Astrocyte (in vitro differentiated cells and primary cell): ENCODE measurements around the gene TEX36. TPM values are rescaled to one million over a fixed set of nuclear protein-coding genes. Genes with fewer than 3 reads are reported as not detected.
"Not testable (repeated sequence)": the region's sequence is repeated elsewhere in the genome, so short reads cannot be mapped to it uniquely, and the experiment has no call there.

Experiments used
- DNase-seq: peaks from one replicate; pipeline ENCODE4 v3.0.0-alpha.2; 2010; ENCODE audit warnings: low read depth
- FAIRE-seq: peaks from 2 replicates; lab custom pipeline; 2011; peaks lifted over from hg19 to GRCh38; lab: Jason Lieb, UNC
- H2AFZ ChIP-seq: 2 replicates; pipeline ENCODE4 v1.6.0; 2012; ENCODE audit warnings: low read depth, low read length, inconsistent platforms
- H3K27ac ChIP-seq: 2 replicates; pipeline ENCODE4 v1.5.1; 2011; ENCODE audit warnings: low read depth, low read length, inconsistent platforms
- H3K27me3 ChIP-seq: 2 replicates; pipeline ENCODE4 v1.6.0; 2011; ENCODE audit warnings: low read length, inconsistent platforms; ENCODE audit not compliant: insufficient read depth
- H3K36me3 ChIP-seq: 2 replicates; pipeline ENCODE4 v1.5.1; 2011; ENCODE audit warnings: low read length, inconsistent platforms; ENCODE audit not compliant: insufficient read depth
- H3K4me1 ChIP-seq: 2 replicates; pipeline ENCODE4 v1.5.1; 2011; ENCODE audit warnings: low read length, inconsistent platforms; ENCODE audit not compliant: insufficient read depth
- H3K4me2 ChIP-seq: 2 replicates; pipeline ENCODE4 v1.6.0; 2012; ENCODE audit warnings: low read length, inconsistent platforms
- H3K4me3 ChIP-seq: 2 replicates; pipeline ENCODE4 v1.5.1; 2011; ENCODE audit warnings: low read depth, mild to moderate bottlenecking, low read length, inconsistent platforms; ENCODE audit not compliant: insufficient read depth
- H3K79me2 ChIP-seq: 2 replicates; pipeline ENCODE4 v1.6.0; 2012; ENCODE audit warnings: mild to moderate bottlenecking, low read length, inconsistent platforms; ENCODE audit not compliant: insufficient read depth
- H3K9ac ChIP-seq: 2 replicates; pipeline ENCODE4 v1.6.0; 2012; ENCODE audit warnings: mild to moderate bottlenecking, low read length, inconsistent platforms
- H3K9me3 ChIP-seq: 2 replicates; pipeline ENCODE4 v1.5.1; 2012; ENCODE audit warnings: low read depth, mild to moderate bottlenecking, low read length, inconsistent platforms; ENCODE audit not compliant: insufficient read depth
- H4K20me1 ChIP-seq: 2 replicates; pipeline ENCODE4 v1.6.0; 2012; ENCODE audit warnings: low read length, inconsistent platforms; ENCODE audit not compliant: insufficient read depth
- H3K27ac Mint-ChIP-seq: one replicate; pipeline ENCODE4 v1.8.0; 2021; ENCODE audit warnings: mild to moderate bottlenecking, mixed read lengths; ENCODE audit not compliant: unreplicated experiment
- H3K27me3 Mint-ChIP-seq: one replicate; pipeline ENCODE4 v1.8.0; 2021; ENCODE audit warnings: low read depth, mixed read lengths; ENCODE audit not compliant: unreplicated experiment
- H3K36me3 Mint-ChIP-seq: one replicate; pipeline ENCODE4 v1.8.0; 2021; ENCODE audit warnings: low read depth, mixed read lengths; ENCODE audit not compliant: unreplicated experiment
- H3K4me1 Mint-ChIP-seq: one replicate; pipeline ENCODE4 v1.8.0; 2021; ENCODE audit warnings: low read depth, mixed read lengths; ENCODE audit not compliant: unreplicated experiment
- H3K4me3 Mint-ChIP-seq: one replicate; pipeline ENCODE4 v1.8.0; 2021; ENCODE audit warnings: mild to moderate bottlenecking, moderate library complexity, mixed read lengths; ENCODE audit not compliant: unreplicated experiment
- H3K9me3 Mint-ChIP-seq: one replicate; pipeline ENCODE4 v1.8.0; 2021; ENCODE audit warnings: mild to moderate bottlenecking, mixed read lengths; ENCODE audit not compliant: unreplicated experiment
- CTCF ChIP-seq: IDR thresholded peaks from 2 replicates; pipeline ENCODE4 v1.5.1; 2011; ENCODE audit warnings: low read depth, mild to moderate bottlenecking, inconsistent platforms, low read length, moderate library complexity; ENCODE audit not compliant: insufficient read depth
- EZH2 ChIP-seq: IDR thresholded peaks from 2 replicates; pipeline ENCODE4 v1.6.1; 2012; ENCODE audit warnings: mild to moderate bottlenecking, low read length, inconsistent platforms; ENCODE audit not compliant: insufficient read depth
- total RNA-seq: library from RNA; stranded (reverse); gene quantifications from 2 replicates; pipeline ENCODE4 v1.2.1, GENCODE V29; 2021

TEX36 gene
- total RNA-seq, 1 donor from 2014 or later = not detected

- no peak overlapping the region for H3K4me3 Mint-ChIP-seq
- no peaks in the 10 kb centered on the region for H3K36me3 Mint-ChIP-seq
- H3K4me2 ChIP-seq = no peak overlapping the region
- no peaks in the 10 kb centered on the region for H3K36me3 ChIP-seq
- FAIRE-seq (no peak), DNase-seq (no peak)
- no peak overlapping the region for H3K4me3 ChIP-seq
- H2AFZ ChIP-seq = no peak overlapping the region
- no peaks in the 10 kb centered on the region for H3K27me3 ChIP-seq
- H4K20me1 ChIP-seq = no peaks in the 10 kb centered on the region
- no peak overlapping the region for H3K27ac ChIP-seq
- H3K79me2 ChIP-seq = no peaks in the 10 kb centered on the region
- H3K27me3 Mint-ChIP-seq = peaks cover 2% of the 10 kb centered on the region
- no peaks in the 10 kb centered on the region for H3K4me1 ChIP-seq
- TF ChIP-seq EZH2 (no peak), CTCF (no peak)
- no peaks in the 10 kb centered on the region for H3K9me3 Mint-ChIP-seq
- H3K9ac ChIP-seq = no peak overlapping the region
- H3K9me3 ChIP-seq = no peaks in the 10 kb centered on the region
- H3K27ac Mint-ChIP-seq = no peak overlapping the region
- peaks cover 1% of the 10 kb centered on the region for H3K4me1 Mint-ChIP-seq
Measured at GRCh38 chr10:125699562-125700143, 16.7 kb upstream of the TEX36 start.

GRCh38 chr10:125698481-125698998 lies 15.6 kb upstream of the TEX36 start:
- Mint-ChIP-seq H3K36me3 (no peaks in the 10 kb centered on the region), H3K4me1 (peaks cover 1% of the 10 kb centered on the region), H3K27ac (no peak overlapping the region), H3K4me3 (no peak overlapping the region), H3K27me3 (peaks cover 2% of the 10 kb centered on the region), H3K9me3 (no peaks in the 10 kb centered on the region)
- Histone ChIP-seq H2AFZ (no peak overlapping the region), H3K27me3 (no peaks in the 10 kb centered on the region), H3K9me3 (no peaks in the 10 kb centered on the region), H4K20me1 (no peaks in the 10 kb centered on the region), H3K4me1 (no peaks in the 10 kb centered on the region), H3K36me3 (no peaks in the 10 kb centered on the region), H3K27ac (no peak overlapping the region), H3K79me2 (no peaks in the 10 kb centered on the region), H3K4me2 (no peak overlapping the region), H3K4me3 (no peak overlapping the region), H3K9ac (no peak overlapping the region)
- TF ChIP-seq EZH2 = no peak
- TF ChIP-seq CTCF = no peak
- no peak for DNase-seq
- FAIRE-seq = no peak

GRCh38 chr10:125696884-125697283 lies 13.9 kb upstream of the TEX36 start:
- FAIRE-seq, H3K27ac Mint-ChIP-seq, H3K27me3 Mint-ChIP-seq, H4K20me1 ChIP-seq, H3K4me3 Mint-ChIP-seq, H3K9me3 Mint-ChIP-seq, H3K27me3 ChIP-seq, H3K9me3 ChIP-seq, H3K79me2 ChIP-seq, H3K27ac ChIP-seq, H2AFZ ChIP-seq, H3K36me3 ChIP-seq, H3K4me2 ChIP-seq, H3K9ac ChIP-seq, H3K36me3 Mint-ChIP-seq, H3K4me1 Mint-ChIP-seq, H3K4me3 ChIP-seq, H3K4me1 ChIP-seq, DNase-seq: not testable (repeated sequence)
